Measurements from ENCODE around the gene OXSR1.

DNA sequence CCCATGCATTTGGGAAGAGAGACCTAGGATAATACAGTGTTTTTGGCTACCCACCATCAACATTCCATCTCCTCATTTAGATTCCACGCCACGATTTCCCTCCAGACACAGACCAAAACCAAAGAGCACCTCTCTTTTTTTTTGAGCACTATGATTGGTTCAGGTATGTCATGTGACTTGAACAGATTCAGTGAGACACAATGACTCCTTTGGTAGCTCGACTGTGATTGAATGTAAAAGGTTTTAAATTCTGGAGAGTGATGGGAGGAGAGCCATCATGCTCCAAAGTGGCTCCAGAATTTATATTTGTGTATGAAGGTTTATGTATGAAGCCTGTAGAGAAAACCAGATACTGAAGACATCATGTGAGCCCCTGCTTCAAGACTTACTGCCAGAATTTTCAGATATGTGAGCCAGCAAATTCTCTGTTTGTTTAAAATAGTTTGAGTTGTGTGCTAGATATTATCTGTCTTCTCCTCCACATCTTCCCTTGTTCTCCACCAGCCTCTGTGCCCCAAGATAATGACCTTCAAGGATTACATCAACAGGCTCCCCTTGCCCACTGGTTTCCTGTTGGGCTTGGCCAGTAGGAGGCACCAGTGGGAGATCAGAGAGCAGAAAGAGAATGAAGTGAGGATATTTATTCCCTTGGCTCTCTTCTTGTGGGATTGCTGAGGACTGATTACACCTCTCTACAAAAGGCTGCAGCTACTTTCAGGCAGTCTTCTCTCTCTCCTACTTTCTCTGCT, 14.4 kb upstream of the OXSR1 start:
- TF ChIP-seq GATA2 (IDR thresholded peaks at IDR 0.05; ENCODE audit: low read depth, low read length) (no peak), GATA3 (IDR thresholded peaks at IDR 0.05; ENCODE audit: low read depth, low read length) (no peak)
